MV-4-11 (cell line): ENCODE results near the gene IKBKE.

Source experiments
- DNase-seq: peaks from one replicate; lab custom pipeline; 2025; lab: John Stamatoyannopoulos, UW

The IKBKE gene

GRCh38 chr1:206469933-206470691 lies at the start of gene IKBKE:
IKBKE (plus strand) TSS chr1:206470476; CDS start chr1:206473228, 2,752 bp downstream.
- DNase-seq: peak; percentile 97

GRCh38 chr1:206421616-206422340 lies 48.5 kb upstream of the IKBKE start:
- DNase-seq: no peak

GRCh38 chr1:206422525-206422924 lies 47.8 kb upstream of the IKBKE start:
- no peak for DNase-seq

GRCh38 chr1:206427291-206427690 lies 43.0 kb upstream of the IKBKE start:
- DNase-seq: no peak

GRCh38 chr1:206429421-206429820 lies 40.9 kb upstream of the IKBKE start:
- DNase-seq: no peak

- DNase-seq: peak; percentile 51
These were observed 40.0 kb upstream of the IKBKE start for GRCh38 chr1:206430031-206430983.

GRCh38 chr1:206435445-206435844 lies 34.8 kb upstream of the IKBKE start:
- peak; percentile 31 for DNase-seq

GRCh38 chr1:206438554-206438953 lies 31.7 kb upstream of the IKBKE start:
- no peak for DNase-seq

- no peak for DNase-seq
These were observed 31.1 kb upstream of the IKBKE start for GRCh38 chr1:206439205-206439604.

GRCh38 chr1:206441336-206441967 lies 28.8 kb upstream of the IKBKE start:
- no peak for DNase-seq

- DNase-seq: no peak
These were observed 28.2 kb upstream of the IKBKE start for GRCh38 chr1:206442101-206442500.

GRCh38 chr1:206445116-206445515 lies 25.2 kb upstream of the IKBKE start:
- no peak for DNase-seq

GRCh38 chr1:206445911-206446356 lies 24.3 kb upstream of the IKBKE start:
- DNase-seq: no peak

GRCh38 chr1:206446688-206447421 lies 23.4 kb upstream of the IKBKE start:
- DNase-seq: no peak

GRCh38 chr1:206447422-206447765 lies 22.9 kb upstream of the IKBKE start:
- DNase-seq: no peak

GRCh38 chr1:206447792-206448191 lies 22.5 kb upstream of the IKBKE start:
- no peak for DNase-seq

- no peak for DNase-seq
These were observed 21.8 kb upstream of the IKBKE start for GRCh38 chr1:206448471-206448870.

- no peak for DNase-seq
These were observed 20.7 kb upstream of the IKBKE start for GRCh38 chr1:206449565-206449964.

- no peak for DNase-seq
These were observed 20.0 kb upstream of the IKBKE start for GRCh38 chr1:206450281-206450680.

- no peak for DNase-seq
These were observed 19.1 kb upstream of the IKBKE start for GRCh38 chr1:206451134-206451686.

- no peak for DNase-seq
These were observed 17.2 kb upstream of the IKBKE start for GRCh38 chr1:206453111-206453510.
